SJSA1 (cell line): ENCODE results near the gene DDHD1. TPM values are rescaled to one million over a fixed set of nuclear protein-coding genes. Genes with fewer than 3 reads are reported as not detected.
A peak's percentile ranks its signal among the peaks of the same experiment; 100 is the strongest.

Experiments
- DNase-seq, 2 experiments: peaks; one replicate each; pipeline ENCODE4 v3.0.0-alpha.2; 2015 to 2020; ENCODE audit warnings: low spot score in 2 of 2, low read depth in 1 of 2
- H3K27ac ChIP-seq: fragments of 250-450 bp; sonication (Bioruptor Pico); 2 replicates; pipeline ENCODE4 v1.5.1; 2020; ENCODE audit warnings: mild to moderate bottlenecking, moderate library complexity
- H3K27me3 ChIP-seq: fragments of 250-450 bp; sonication (Bioruptor Pico); replicated peaks from 2 replicates; pipeline ENCODE4 v1.5.1; 2020; ENCODE audit warnings: mild to moderate bottlenecking, moderate library complexity
- H3K36me3 ChIP-seq: fragments of 250-450 bp; sonication (Bioruptor Pico); 2 replicates; pipeline ENCODE4 v1.5.1; 2020; ENCODE audit warnings: mild to moderate bottlenecking
- H3K4me1 ChIP-seq: fragments of 250-450 bp; sonication (Bioruptor Pico); replicated peaks from 2 replicates; pipeline ENCODE4 v1.6.1; 2021; ENCODE audit warnings: mild to moderate bottlenecking
- H3K4me3 ChIP-seq: fragments of 250-450 bp; sonication (Bioruptor Pico); 2 replicates; pipeline ENCODE4 v1.5.1; 2020; ENCODE audit warnings: mild to moderate bottlenecking
- H3K9me3 ChIP-seq: fragments of 250-450 bp; sonication (Bioruptor Pico); replicated peaks from 2 replicates; pipeline ENCODE4 v1.5.1; 2020; ENCODE audit warnings: mild to moderate bottlenecking
- total RNA-seq: library from RNA; depleted of rRNA; stranded (reverse); fragments of >200 nt; shearing (Covaris generic); gene quantifications from 2 replicates; pipeline ENCODE4 v1.2.3, GENCODE V29; 2014

Gene DDHD1
- total RNA-seq, 1 experiment from 2014 or later, result 12.7 TPM

DNA sequence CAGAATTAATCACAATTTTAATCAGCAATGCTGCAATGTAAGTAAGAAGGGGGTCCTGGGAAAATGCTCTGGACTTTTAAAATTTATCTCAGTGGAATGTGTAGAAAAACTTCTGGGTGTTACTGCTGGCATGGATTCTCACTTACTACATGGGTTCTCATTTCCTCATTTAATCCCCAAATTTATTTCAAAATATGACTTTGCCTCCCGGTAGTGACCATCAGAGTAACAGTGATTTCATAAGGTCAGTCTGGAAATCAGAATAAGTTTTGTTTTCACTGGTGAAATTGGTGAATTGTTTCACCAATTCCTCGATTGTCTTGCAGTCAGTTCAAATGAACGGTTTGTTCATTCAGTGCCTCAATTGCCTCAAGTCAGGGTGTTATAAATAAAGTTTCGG lies 22.3 kb upstream of the DDHD1 start:
- Histone ChIP-seq H3K27me3 (no peaks in the 10 kb centered on the region), H3K4me1 (no peaks in the 10 kb centered on the region), H3K4me3 (no peak overlapping the region), H3K27ac (no peak overlapping the region), H3K36me3 (no peaks in the 10 kb centered on the region), H3K9me3 (no peaks in the 10 kb centered on the region)
- DNase-seq, result no peak

DNA sequence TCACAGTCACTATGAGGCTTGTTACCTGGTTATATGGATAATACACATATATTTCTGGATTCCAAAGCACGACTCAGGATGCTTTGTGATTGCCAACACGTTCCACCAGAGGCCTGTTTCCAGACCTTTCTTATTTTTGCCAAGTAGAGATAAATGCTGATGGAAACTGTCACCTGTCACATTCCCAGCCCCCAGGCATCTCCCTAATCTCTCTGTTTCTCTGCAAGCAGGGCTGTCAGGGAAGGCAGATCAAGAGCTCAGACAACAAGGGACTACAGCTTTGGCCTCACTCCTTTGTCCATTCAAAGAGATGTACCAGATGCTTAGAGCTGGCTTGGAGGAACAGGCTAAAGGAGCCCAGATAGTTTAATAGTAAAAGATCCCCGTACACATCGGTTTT lies 21.8 kb upstream of the DDHD1 start:
- H3K4me3 ChIP-seq, result no peak overlapping the region
- no peaks in the 10 kb centered on the region for H3K4me1 ChIP-seq
- no peaks in the 10 kb centered on the region for H3K27me3 ChIP-seq
- DNase-seq, result no peak
- H3K9me3 ChIP-seq, result no peaks in the 10 kb centered on the region
- no peaks in the 10 kb centered on the region for H3K36me3 ChIP-seq
- no peak overlapping the region for H3K27ac ChIP-seq

DNA sequence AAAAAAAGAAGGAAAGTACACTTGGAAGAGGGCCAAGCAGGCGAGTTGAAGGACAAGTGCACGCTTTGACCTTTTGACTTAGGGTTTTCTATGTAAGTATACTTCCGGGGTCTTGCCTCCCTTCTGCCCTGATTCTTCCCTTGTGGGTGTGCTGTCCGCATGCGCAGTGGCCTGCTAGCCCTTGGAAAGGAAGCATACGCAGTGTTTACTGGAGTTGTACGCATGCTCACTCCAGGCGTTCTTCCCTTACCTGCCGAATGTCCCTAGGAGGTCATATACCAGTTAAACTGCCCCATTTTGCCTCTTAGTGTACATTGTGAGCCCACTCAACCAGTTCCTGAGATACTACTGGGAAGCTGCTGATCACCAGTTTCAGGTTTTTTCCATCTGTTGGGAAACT lies 15.7 kb upstream of the DDHD1 start:
- H3K9me3 ChIP-seq, result no peaks in the 10 kb centered on the region
- H3K27me3 ChIP-seq, result no peaks in the 10 kb centered on the region
- H3K4me1 ChIP-seq, result no peaks in the 10 kb centered on the region
- no peak overlapping the region for H3K27ac ChIP-seq
- no peak for DNase-seq
- H3K4me3 ChIP-seq, result no peak overlapping the region
- H3K36me3 ChIP-seq, result no peaks in the 10 kb centered on the region

DNA sequence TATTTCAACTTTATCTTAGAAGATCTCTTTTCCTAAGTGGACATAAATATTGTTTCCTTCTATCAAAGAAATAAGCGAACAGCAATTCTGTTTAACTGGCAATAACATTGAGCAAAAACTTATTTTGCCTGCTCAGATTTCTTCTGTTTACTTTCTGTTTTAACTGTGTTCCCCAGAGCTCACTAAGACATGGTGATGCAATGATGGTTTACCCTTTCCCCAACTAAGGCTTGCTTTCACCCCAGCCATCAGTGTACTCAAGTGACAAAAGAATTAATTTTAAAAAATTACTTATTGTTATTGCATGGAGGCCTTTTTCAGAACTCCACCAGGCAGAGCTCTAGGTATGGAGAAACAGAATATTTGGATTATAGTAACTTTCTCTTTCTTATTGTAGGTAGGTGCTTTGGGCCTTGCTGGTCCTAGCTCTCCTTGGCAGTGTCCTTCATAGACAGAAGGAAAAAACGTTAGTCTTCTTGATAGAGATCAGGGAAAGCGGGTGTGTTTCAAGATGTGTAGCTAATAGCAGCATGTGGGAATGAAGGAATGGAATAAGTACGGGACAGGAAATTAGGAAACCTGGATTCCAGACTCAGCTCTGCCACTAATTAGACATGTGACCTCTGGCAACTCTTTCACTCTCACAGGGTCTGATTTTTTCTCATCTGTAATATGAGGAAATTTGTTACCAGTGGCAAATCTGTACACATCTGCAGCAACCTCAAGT lies 14.6 kb upstream of the DDHD1 start:
- DNase-seq, result no peak
- Histone ChIP-seq H3K27me3 (no peaks in the 10 kb centered on the region), H3K4me3 (no peak overlapping the region), H3K36me3 (no peaks in the 10 kb centered on the region), H3K9me3 (no peaks in the 10 kb centered on the region), H3K4me1 (no peaks in the 10 kb centered on the region), H3K27ac (no peak overlapping the region)

DNA sequence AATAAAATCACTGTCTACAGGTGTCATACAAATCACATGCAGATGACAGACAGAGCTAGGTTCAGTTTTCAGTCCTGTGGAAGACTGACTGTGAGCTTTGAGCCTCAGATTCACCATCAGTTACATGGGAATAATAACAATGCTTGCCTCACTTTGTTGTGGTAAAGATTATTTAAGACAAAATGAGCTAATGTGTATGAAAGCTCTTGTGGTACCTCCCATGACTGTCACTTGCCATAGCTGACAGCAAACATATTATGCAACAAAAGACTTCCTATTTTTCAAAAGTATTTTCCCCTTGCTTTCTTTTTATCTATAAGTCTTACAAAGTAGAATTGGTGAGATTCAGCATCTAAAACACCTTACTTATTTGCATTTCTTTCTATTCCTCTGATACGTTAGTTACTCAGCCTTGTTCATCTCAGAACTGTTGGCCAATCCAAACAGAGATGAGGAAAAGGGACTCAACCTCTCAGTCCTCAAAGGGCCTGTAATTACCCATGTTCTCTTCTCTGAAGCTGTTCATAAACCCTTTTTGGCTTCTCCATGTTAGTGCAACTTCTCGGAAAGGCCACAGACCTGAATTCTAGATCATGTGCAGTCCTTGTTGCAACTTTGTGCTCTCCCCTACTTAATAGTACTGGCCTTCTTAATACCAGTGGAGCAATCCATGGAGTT lies 8.8 kb upstream of the DDHD1 start:
- H3K27ac ChIP-seq, result no peak overlapping the region
- no peaks in the 10 kb centered on the region for H3K36me3 ChIP-seq
- no peak overlapping the region for H3K4me3 ChIP-seq
- no peaks in the 10 kb centered on the region for H3K9me3 ChIP-seq
- no peaks in the 10 kb centered on the region for H3K27me3 ChIP-seq
- no peaks in the 10 kb centered on the region for H3K4me1 ChIP-seq
- DNase-seq, result no peak

DNA sequence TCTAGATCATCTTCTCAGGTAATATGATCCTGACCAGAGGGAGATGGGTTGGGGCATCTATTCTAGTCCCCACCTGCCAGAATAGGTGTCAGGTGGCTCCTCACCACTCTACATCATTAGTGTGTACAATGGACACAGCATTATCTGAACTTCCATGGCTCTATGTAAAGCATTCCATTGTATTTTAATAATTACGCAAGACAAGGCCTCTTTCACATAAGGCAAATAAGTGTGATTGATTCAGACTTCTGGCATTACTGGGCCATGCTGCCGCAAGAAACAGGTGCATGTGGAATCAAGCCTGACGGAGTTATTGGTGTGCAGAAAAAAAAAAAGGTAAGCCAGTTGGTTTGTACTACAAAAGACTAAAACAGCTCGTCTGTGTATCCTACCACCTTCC lies 3.1 kb upstream of the DDHD1 start:
- Histone ChIP-seq H3K9me3 (peaks cover 5% of the 10 kb centered on the region; the same call in 1 of the 2 replicates), H3K4me3 (no peak overlapping the region)

DNA sequence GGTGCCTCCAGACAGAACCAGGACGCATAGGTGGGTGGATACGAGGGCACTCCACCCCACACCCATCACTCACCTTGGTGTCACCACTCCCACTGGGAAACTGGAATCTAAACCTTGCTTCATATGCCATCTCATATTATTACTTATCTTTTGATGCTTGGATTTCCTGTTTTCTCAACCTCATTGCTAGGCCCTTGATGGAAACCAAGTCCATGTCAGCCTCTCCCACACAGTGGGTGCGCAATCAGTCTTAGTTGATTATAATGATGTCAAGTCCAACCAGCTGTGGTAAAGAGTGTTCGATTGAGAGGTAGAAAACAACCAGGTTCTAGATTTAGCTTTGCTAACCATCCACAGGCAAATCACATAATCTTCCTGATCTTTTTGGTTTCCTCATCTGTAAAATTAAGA lies 584 bp upstream of the DDHD1 start:
- peaks cover 5% of the 10 kb centered on the region; the same call in 1 of the 2 replicates for H3K9me3 ChIP-seq
- peak overlapping the region; percentile 78; the same call in 1 of the 2 replicates for H3K27ac ChIP-seq
- H3K4me1 ChIP-seq, result peaks cover 13% of the 10 kb centered on the region
- no peak for DNase-seq
- H3K4me3 ChIP-seq, result peak overlapping the region; percentile 88
- H3K36me3 ChIP-seq, result peaks cover 13% of the 10 kb centered on the region
- H3K27me3 ChIP-seq, result no peaks in the 10 kb centered on the region

More for the DNA sequence above, 3.1 kb upstream of the DDHD1 start:
- no peak overlapping the region for H3K27ac ChIP-seq
- no peaks in the 10 kb centered on the region for H3K27me3 ChIP-seq
- H3K4me1 ChIP-seq, result peaks cover 6% of the 10 kb centered on the region
- no peak for DNase-seq
- peaks cover 9% of the 10 kb centered on the region for H3K36me3 ChIP-seq

DNA sequence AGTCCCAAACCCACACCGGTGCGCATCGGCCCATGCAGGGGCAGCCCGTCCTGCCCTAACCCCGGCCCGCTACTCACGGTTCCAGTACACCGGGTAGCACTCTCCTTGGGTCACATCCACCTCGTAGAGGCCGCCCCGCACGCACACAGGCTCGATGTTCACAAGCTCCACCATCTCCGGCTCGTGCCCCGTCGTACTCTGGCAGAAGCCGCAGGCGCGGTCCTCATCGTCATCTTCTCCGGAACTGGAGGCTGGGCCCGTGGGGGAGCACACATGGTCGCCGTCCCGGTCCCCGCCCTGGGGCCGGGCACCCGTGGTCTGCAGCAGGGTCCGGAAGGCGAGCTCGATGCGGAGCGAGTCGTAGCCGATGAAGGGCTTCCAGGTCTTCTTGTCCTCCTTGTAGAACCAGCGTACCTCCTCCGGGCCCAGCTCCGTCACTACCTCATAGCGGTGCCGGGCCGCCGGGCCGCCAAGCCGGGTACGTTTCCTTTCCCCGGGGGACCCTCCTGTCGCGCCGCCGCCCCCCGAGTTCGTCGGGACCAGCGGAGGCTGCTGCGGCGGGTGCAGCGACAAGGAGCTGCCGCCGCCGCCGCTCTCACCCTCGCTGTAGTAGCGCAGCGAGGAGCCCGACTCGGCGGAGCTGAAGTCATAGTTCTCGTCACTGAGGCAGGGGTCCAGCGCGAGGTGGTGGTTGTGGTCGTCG lies 788 bp downstream of the DDHD1 start:
- no peaks in the 10 kb centered on the region for H3K27me3 ChIP-seq
- H3K9me3 ChIP-seq, result peaks cover 5% of the 10 kb centered on the region; the same call in 1 of the 2 replicates
- H3K27ac ChIP-seq, result peak overlapping the region; percentile 78
- DNase-seq, result peak; percentile 51 to 68
- peaks cover 13% of the 10 kb centered on the region for H3K36me3 ChIP-seq
- H3K4me1 ChIP-seq, result peaks cover 13% of the 10 kb centered on the region
- H3K4me3 ChIP-seq, result peak overlapping the region; percentile 88

DNA sequence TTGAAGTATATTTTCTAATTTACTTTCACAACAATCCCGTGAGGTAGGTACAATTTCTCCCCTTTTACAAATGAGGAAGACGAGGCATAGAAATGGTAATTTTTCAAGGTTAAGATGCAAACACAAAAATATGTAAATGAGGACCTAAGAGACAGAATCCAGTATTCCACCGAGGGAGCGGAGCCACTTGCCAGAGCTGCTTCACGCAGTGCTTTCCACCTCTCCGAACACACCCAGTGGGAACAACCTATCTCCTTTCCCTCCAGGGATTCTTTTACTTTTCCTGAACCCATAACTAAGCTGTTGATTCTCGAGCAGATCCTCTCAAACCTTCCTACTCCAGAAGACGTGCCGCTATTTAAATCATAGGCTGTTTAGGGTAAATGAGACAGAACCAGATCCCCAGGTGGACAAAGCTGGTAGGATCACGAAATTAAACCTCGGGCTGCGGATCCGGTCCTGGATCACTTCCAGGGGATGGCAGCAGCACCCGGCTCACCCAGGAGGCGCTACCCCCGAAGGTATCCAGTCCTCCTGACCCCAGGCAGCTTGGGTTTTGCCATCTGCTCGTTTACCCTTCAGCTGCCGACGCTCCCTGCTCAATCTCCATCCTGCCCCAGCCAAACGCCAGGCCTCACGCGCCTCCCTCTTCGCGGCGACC lies 1.5 kb downstream of the DDHD1 start:
- Histone ChIP-seq H3K27ac (no peak overlapping the region), H3K9me3 (peaks cover 5% of the 10 kb centered on the region; the same call in 1 of the 2 replicates), H3K4me3 (peak overlapping the region; percentile 88), H3K27me3 (no peaks in the 10 kb centered on the region), H3K36me3 (peaks cover 13% of the 10 kb centered on the region), H3K4me1 (peaks cover 13% of the 10 kb centered on the region)
- peak; percentile 43 to 53 for DNase-seq

DNA sequence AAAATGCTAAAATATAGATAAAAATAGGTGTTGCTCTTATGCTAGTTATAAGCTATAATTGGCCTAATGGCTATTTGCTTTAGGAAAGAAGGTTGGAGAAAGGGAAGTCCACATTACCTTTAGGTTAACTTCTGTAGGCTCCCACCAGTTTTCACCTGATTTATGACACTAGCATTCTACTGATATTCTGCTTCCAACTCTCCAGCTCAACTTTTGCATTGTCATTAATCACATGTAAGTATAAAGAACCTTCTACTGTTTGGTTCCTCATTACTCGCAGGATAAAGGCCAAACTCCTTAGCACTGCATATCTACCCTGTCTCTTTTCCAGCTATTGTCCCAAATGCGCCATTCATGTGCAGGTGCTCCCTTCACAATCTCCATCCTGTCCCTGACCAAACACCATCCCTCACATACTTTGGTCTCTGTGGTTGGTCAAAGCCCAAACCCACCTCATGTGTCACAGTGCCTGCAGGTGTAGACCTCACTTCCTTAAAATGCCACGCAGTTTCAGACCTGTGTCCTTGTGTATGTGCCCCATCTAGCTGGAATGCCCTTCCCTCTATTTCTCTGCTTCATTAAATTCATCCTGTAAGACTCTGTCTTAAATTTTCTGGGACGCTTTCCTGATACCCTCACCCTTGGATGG lies 3.3 kb downstream of the DDHD1 start:
- Histone ChIP-seq H3K27ac (no peak overlapping the region), H3K4me1 (peaks cover 13% of the 10 kb centered on the region), H3K36me3 (peaks cover 13% of the 10 kb centered on the region), H3K4me3 (no peak overlapping the region), H3K9me3 (peaks cover 5% of the 10 kb centered on the region; the same call in 1 of the 2 replicates), H3K27me3 (no peaks in the 10 kb centered on the region)
- DNase-seq, result no peak

DNA sequence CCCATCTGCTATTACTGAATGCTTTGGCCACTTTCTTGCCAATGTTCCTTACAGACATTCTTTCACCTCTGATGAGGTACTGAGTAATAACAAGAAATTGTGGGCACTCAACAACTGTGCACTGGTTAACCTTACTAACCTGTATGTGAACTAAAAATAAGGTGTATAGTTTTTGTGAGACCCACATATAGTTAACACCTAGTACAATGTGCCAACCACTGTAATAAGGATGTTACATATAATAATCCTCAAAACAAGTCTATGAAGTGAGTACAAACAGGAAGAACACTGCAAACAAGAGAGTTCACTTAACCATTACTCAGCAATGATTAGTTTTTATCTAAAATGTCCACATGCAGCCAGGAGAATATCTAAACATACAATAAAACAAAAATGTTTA lies 4.5 kb downstream of the DDHD1 start:
- Histone ChIP-seq H3K4me3 (no peak overlapping the region), H3K27ac (no peak overlapping the region), H3K27me3 (no peaks in the 10 kb centered on the region), H3K9me3 (peaks cover 5% of the 10 kb centered on the region; the same call in 1 of the 2 replicates), H3K36me3 (peaks cover 13% of the 10 kb centered on the region), H3K4me1 (peaks cover 13% of the 10 kb centered on the region)
- no peak for DNase-seq

DNA sequence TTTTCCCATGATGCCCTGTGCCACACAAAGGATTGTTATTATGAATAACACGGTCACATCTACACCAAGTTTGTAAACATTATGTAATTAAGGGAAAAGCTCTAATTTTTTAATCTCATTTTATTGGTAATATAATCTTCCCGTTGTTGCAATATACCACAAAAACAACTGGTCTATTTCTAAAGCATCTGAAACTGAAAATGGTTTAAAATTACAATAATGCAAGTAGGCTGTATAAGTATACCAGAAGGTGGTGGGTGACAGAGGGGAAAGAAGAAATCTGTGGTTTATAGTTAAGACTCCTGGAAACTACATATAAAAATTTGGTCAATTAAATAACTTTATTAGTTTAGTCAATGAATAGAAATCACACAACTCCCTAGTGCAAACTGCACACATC lies 5.2 kb downstream of the DDHD1 start:
- Histone ChIP-seq H3K36me3 (peaks cover 11% of the 10 kb centered on the region), H3K4me3 (no peak overlapping the region), H3K27ac (no peak overlapping the region), H3K9me3 (peaks cover 4% of the 10 kb centered on the region; the same call in 1 of the 2 replicates), H3K4me1 (peaks cover 8% of the 10 kb centered on the region; the same call in 1 of the 2 replicates), H3K27me3 (no peaks in the 10 kb centered on the region)
- DNase-seq, result no peak

DNA sequence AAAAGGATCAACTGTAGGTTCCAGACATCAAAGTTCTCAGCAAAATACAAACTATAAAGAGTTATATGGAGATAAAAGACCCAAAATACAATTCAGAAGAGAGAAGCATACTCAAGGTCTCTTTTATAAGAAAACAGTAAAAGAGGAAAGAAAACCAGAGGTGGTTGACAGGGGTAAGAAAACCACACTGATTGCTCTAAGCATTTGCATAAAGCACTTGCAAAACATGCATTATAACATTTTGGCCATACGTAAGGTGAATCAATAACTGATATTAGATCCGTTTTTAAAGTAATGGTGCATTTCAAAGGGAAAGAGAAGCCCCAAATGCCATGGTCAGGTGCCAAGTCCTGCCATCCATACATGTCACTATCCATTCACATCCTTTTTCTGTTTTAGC lies 5.9 kb downstream of the DDHD1 start:
- Histone ChIP-seq H3K27me3 (no peaks in the 10 kb centered on the region), H3K9me3 (no peaks in the 10 kb centered on the region), H3K4me1 (peaks cover 8% of the 10 kb centered on the region; the same call in 1 of the 2 replicates), H3K36me3 (peaks cover 5% of the 10 kb centered on the region), H3K27ac (no peak overlapping the region), H3K4me3 (no peak overlapping the region)
- no peak for DNase-seq
